HG02798 (cell line): ENCODE results near the gene TNPO2.
"Not testable (repeated sequence)": the region's sequence is repeated elsewhere in the genome, so short reads cannot be mapped to it uniquely, and the experiment has no call there.

Experiments used
- ATAC-seq: cut with Tn5 transposase; IDR thresholded peaks from one replicate; pipeline ENCODE4 v1.9.1; 2021; ENCODE audit warnings: mild to moderate bottlenecking; ENCODE audit not compliant: unreplicated experiment, poor library complexity

The TNPO2 gene

GRCh38 chr19:12708641-12709040, 15.1 kb downstream of the TNPO2 start:
- no peak for ATAC-seq

- no peak for ATAC-seq
Observed at GRCh38 chr19:12706332-12706718, 17.4 kb downstream of the TNPO2 start.

- no peak for ATAC-seq
Observed at GRCh38 chr19:12705654-12706331, 17.9 kb downstream of the TNPO2 start.

- no peak for ATAC-seq
Observed at GRCh38 chr19:12705169-12705568, 18.6 kb downstream of the TNPO2 start.

- ATAC-seq: no peak
Observed at GRCh38 chr19:12703046-12703445, 20.7 kb downstream of the TNPO2 start.

GRCh38 chr19:12701596-12702282, 22.0 kb downstream of the TNPO2 start:
- no peak for ATAC-seq

- no peak for ATAC-seq
Observed at GRCh38 chr19:12698138-12698537, 25.6 kb downstream of the TNPO2 start.

- not testable (repeated sequence) for ATAC-seq
Observed at GRCh38 chr19:12697425-12697824, 26.3 kb downstream of the TNPO2 start.

GRCh38 chr19:12696366-12697335, 27.1 kb downstream of the TNPO2 start, which contains the start of gene FBXW9:
Gene FBXW9 (minus strand): TSS chr19:12696631. CDS start chr19:12696581, 50 bp downstream.
- ATAC-seq: peak; percentile 79

GRCh38 chr19:12695997-12696365, 27.8 kb downstream of the TNPO2 start:
- ATAC-seq: no peak

GRCh38 chr19:12695514-12695913, 28.2 kb downstream of the TNPO2 start:
- no peak for ATAC-seq

GRCh38 chr19:12695096-12695495, 28.6 kb downstream of the TNPO2 start:
- ATAC-seq: no peak

GRCh38 chr19:12694641-12695040, 29.1 kb downstream of the TNPO2 start:
- ATAC-seq: no peak

- no peak for ATAC-seq
Observed at GRCh38 chr19:12692960-12693359, 30.8 kb downstream of the TNPO2 start.

- no peak for ATAC-seq
Observed at GRCh38 chr19:12689581-12690216, 34.0 kb downstream of the TNPO2 start.

- no peak for ATAC-seq
Observed at GRCh38 chr19:12689012-12689411, 34.7 kb downstream of the TNPO2 start.

GRCh38 chr19:12687496-12688196, 36.1 kb downstream of the TNPO2 start, which contains the start of gene GNG14:
Gene GNG14 (plus strand): TSS chr19:12687998. CDS start chr19:12688049, 51 bp downstream.
- no peak for ATAC-seq

GRCh38 chr19:12685831-12686230, 37.9 kb downstream of the TNPO2 start:
- no peak for ATAC-seq

- peak; percentile 83 for ATAC-seq
Observed at GRCh38 chr19:12681074-12681987, 42.4 kb downstream of the TNPO2 start, which contains the start of gene DHPS. Gene DHPS (minus strand): TSS chr19:12681880. CDS start chr19:12681766, 114 bp downstream.
